Stimulated activated CD4-positive, alpha-beta T cell treated with anti-CD3 and anti-CD28 coated beads, Interleukin-4, amount 100 ng/mL, for 48 hours (primary cell): ENCODE data around the gene FSTL4.

Experiments used
- DNase-seq, 2 donors: peaks; one replicate each; pipeline ENCODE4 v3.0.0-alpha.2; 2020; ENCODE audit warnings: low read depth in 2 of 2

The FSTL4 gene

GRCh38 chr5:133321833-133322420 is 290.4 kb downstream of the FSTL4 start:
- DNase-seq, result peak; percentile 14 to 48

- DNase-seq, result no peak
Measured at GRCh38 chr5:133321286-133321832, 291.0 kb downstream of the FSTL4 start.

GRCh38 chr5:133319905-133320520 is 292.3 kb downstream of the FSTL4 start:
- DNase-seq, result no peak

- DNase-seq, result no peak
Measured at GRCh38 chr5:133319244-133319643, 293.1 kb downstream of the FSTL4 start.

- no peak for DNase-seq
Measured at GRCh38 chr5:133317558-133317957, 294.8 kb downstream of the FSTL4 start.

- DNase-seq, result no peak
Measured at GRCh38 chr5:133316346-133317343, 295.7 kb downstream of the FSTL4 start.

GRCh38 chr5:133314086-133314485 is 298.3 kb downstream of the FSTL4 start:
- no peak for DNase-seq

GRCh38 chr5:133311176-133311575 is 301.2 kb downstream of the FSTL4 start:
- no peak for DNase-seq

GRCh38 chr5:133309984-133310621 is 302.2 kb downstream of the FSTL4 start:
- DNase-seq, result no peak

GRCh38 chr5:133309166-133309795 is 303.1 kb downstream of the FSTL4 start:
- DNase-seq, result no peak

- DNase-seq, result no peak
Measured at GRCh38 chr5:133307275-133307674, 305.1 kb downstream of the FSTL4 start.

- DNase-seq, result no peak
Measured at GRCh38 chr5:133304707-133305216, 307.6 kb downstream of the FSTL4 start.

GRCh38 chr5:133304178-133304577 is 308.2 kb downstream of the FSTL4 start:
- no peak for DNase-seq

GRCh38 chr5:133303298-133303697 is 309.0 kb downstream of the FSTL4 start:
- no peak for DNase-seq

- DNase-seq, result no peak
Measured at GRCh38 chr5:133299728-133300127, 312.6 kb downstream of the FSTL4 start.

- no peak for DNase-seq
Measured at GRCh38 chr5:133299021-133299420, 313.3 kb downstream of the FSTL4 start.

GRCh38 chr5:133298447-133298846 is 313.9 kb downstream of the FSTL4 start:
- DNase-seq, result peak in 1 of 2 donors; percentile 22

- no peak for DNase-seq
Measured at GRCh38 chr5:133297293-133297692, 315.0 kb downstream of the FSTL4 start.

- DNase-seq, result no peak
Measured at GRCh38 chr5:133296624-133297023, 315.7 kb downstream of the FSTL4 start.

GRCh38 chr5:133295520-133295919 is 316.8 kb downstream of the FSTL4 start:
- no peak for DNase-seq

GRCh38 chr5:133294380-133294779 is 318.0 kb downstream of the FSTL4 start:
- no peak for DNase-seq
